Testis (tissue), 3 donors: ENCODE data around the gene PLGRKT. TPM values are rescaled to one million over a fixed set of nuclear protein-coding genes. Genes with fewer than 3 reads are reported as not detected.
"Not testable (repeated sequence)": the region's sequence is repeated elsewhere in the genome, so short reads cannot be mapped to it uniquely, and the experiment has no call there.

Experiments used
- DNase-seq: peaks from one replicate; pipeline ENCODE4 v3.0.0-alpha.2; 2019
- H3K27ac ChIP-seq, 2 donors: fragments of 200-600 bp; sonication (generic); one replicate each; pipeline ENCODE4 v1.5.1; 2019
- H3K27me3 ChIP-seq: fragments of 200-600 bp; sonication (generic); one replicate; pipeline ENCODE4 v1.5.1; 2019
- H3K36me3 ChIP-seq: fragments of 200-600 bp; sonication (generic); one replicate; pipeline ENCODE4 v1.5.1; 2017; ENCODE audit warnings: low read depth; ENCODE audit errors: missing control alignments
- H3K4me1 ChIP-seq: fragments of 200-600 bp; sonication (generic); one replicate; pipeline ENCODE4 v1.5.1; 2019
- H3K4me3 ChIP-seq, 2 donors: fragments of 200-600 bp; sonication (generic); one replicate each; pipeline ENCODE4 v1.5.1; 2017 to 2019
- H3K9me3 ChIP-seq: fragments of 200-600 bp; sonication (generic); one replicate; pipeline ENCODE4 v1.5.1; 2017
- POLR2A ChIP-seq: fragments of 450-650 bp; IDR thresholded peaks from one replicate; pipeline ENCODE4 v1.6.1; 2017; ENCODE audit warnings: antibody characterized with exemption, mild to moderate bottlenecking, moderate library complexity
- WGBS, 2 donors: methylation state at CpG; one replicate each; pipeline ENCODE4 v1.1.5; 2018; 5-methylcytosine and 5-hydroxymethylcytosine counted together
- intact Hi-C: fragments of 100-400 bp; cut with DNase I; formaldehyde crosslinking; loops from one replicate; pipeline ENCODE4 v1.15.1; 2023; ENCODE audit warnings: low total_unique reads
- polyA plus RNA-seq: library from polyadenylated mRNA; stranded (reverse); fragments of 350-450 nt; fragmentation: Illumina TruSeq; extraction: RNeasy Lipid Tissue Mini Kit (QIAGEN cat#74804); gene quantifications from one replicate; pipeline ENCODE4 v1.2.3, GENCODE V29; 2014; ENCODE audit warnings: low read depth, low replicate concordance; ENCODE audit not compliant: insufficient read depth
- total RNA-seq, 2 donors: library from RNA; depleted of rRNA; stranded (reverse); fragments of >200 nt; gene quantifications; one replicate each; pipeline ENCODE4 v1.2.3, GENCODE V29; 2016
- TF ChIP-seq, protein P1 (sequence below), 3 experiments: fragments of 450-650 bp in 2 of 3; fragments of 200-600 bp in 1 of 3; sonication (generic) in 1 of 3; IDR thresholded peaks; one replicate each; pipeline ENCODE4 v1.5.1; 2016 to 2019; ENCODE audit warnings: antibody characterized with exemption in 3 of 3, mild to moderate bottlenecking in 2 of 3, moderate library complexity in 1 of 3

PLGRKT gene
- total and polyA plus RNA-seq, 3 donors from 2014 or later = 7.5 to 13.4 (median 9.5) TPM

GRCh38 chr9:5326893-5327548 lies 110.7 kb downstream of the PLGRKT start:
- Histone ChIP-seq H3K27ac (no peak overlapping the region), H3K36me3 (no peaks in the 10 kb centered on the region), H3K9me3 (no peaks in the 10 kb centered on the region), H3K4me3 (no peak overlapping the region), H3K27me3 (no peaks in the 10 kb centered on the region), H3K4me1 (no peaks in the 10 kb centered on the region)
- DNase-seq = no peak
- WGBS, 2 donors = 59 to 65% methylated on average over 5 to 10 of the region's 10 CpGs
- intact Hi-C loops = no loop called here
- TF ChIP-seq, protein P1, sequence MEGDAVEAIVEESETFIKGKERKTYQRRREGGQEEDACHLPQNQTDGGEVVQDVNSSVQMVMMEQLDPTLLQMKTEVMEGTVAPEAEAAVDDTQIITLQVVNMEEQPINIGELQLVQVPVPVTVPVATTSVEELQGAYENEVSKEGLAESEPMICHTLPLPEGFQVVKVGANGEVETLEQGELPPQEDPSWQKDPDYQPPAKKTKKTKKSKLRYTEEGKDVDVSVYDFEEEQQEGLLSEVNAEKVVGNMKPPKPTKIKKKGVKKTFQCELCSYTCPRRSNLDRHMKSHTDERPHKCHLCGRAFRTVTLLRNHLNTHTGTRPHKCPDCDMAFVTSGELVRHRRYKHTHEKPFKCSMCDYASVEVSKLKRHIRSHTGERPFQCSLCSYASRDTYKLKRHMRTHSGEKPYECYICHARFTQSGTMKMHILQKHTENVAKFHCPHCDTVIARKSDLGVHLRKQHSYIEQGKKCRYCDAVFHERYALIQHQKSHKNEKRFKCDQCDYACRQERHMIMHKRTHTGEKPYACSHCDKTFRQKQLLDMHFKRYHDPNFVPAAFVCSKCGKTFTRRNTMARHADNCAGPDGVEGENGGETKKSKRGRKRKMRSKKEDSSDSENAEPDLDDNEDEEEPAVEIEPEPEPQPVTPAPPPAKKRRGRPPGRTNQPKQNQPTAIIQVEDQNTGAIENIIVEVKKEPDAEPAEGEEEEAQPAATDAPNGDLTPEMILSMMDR (IDR thresholded peaks at IDR 0.05) = no peak
- TF ChIP-seq POLR2A = no peak

DNA sequence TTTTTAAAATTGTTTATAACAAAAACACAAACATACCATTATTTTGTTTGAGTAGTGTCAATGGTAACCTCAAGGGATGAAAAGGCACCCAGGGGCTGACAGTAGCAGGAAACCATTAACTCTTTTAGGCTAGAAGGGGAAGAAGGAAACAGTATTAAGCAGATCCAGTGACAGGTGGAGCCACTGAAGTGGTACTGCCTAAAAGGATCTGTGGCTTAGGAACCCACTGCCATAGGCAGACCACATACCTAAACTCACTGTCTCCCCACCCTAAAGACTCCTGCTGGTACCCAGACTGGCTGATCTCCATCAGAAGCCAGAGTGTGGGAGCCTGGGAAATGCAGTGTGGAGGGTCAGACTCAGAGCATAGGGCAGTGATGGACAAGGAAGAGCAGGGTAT lies 111.5 kb downstream of the PLGRKT start:
- H3K9me3 ChIP-seq = no peaks in the 10 kb centered on the region
- intact Hi-C loops = no loop called here
- H3K27ac ChIP-seq = no peak overlapping the region
- no peak for DNase-seq
- H3K4me3 ChIP-seq = no peak overlapping the region
- H3K4me1 ChIP-seq = no peaks in the 10 kb centered on the region
- no peaks in the 10 kb centered on the region for H3K27me3 ChIP-seq
- H3K36me3 ChIP-seq = no peaks in the 10 kb centered on the region
- TF ChIP-seq, protein P1 (IDR thresholded peaks at IDR 0.05) = no peak
- TF ChIP-seq POLR2A = no peak

DNA sequence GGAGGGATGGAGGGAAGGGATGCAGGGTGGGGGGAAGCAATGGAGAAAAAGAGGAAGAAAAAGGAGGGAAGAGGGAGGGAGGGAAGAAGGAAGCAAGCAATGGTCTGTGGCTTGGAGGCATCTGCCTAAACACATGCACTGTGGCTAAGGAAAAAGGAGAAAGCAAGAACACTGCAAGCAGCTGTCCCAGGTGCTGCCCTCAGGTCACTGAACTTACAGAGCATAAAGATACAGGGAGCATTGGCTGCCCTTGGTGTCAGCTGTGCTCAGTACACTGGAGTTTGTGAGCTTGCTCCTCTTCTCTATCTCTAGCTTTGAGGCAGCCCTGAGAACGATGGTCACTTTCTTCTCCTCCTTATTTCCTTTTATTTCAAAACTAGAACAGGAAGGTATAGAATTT lies 116.1 kb downstream of the PLGRKT start:
- H3K9me3 ChIP-seq, intact Hi-C loops, H3K27ac ChIP-seq, H3K36me3 ChIP-seq, H3K4me3 ChIP-seq, DNase-seq, H3K27me3 ChIP-seq, H3K4me1 ChIP-seq: not testable (repeated sequence)
- 62 to 63% methylated on average over 1 of the region's 1 CpG for WGBS, 2 donors

DNA sequence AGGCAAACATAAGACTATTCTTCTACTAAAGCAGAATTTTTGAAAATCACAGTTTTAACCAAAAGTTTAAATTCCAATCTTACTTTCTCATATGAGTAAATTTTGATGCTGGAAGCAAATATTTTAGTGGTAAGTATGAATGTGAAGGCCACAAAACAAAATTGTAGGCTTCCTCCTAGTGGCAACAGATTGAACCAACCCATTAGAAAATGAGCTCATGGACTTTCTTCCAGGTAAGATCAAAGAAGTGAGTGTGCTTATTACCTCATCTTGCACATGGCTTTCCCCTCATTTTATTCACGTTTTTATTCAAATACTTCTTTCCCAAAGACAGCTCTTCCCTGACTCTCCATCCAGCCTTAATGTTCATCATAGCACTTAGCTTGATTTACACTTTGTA lies 116.7 kb downstream of the PLGRKT start:
- Histone ChIP-seq H3K27me3 (no peaks in the 10 kb centered on the region), H3K4me3 (no peak overlapping the region), H3K4me1 (no peaks in the 10 kb centered on the region), H3K9me3 (no peaks in the 10 kb centered on the region), H3K36me3 (no peaks in the 10 kb centered on the region), H3K27ac (no peak overlapping the region)
- TF ChIP-seq, protein P1 (IDR thresholded peaks at IDR 0.05) = no peak
- no peak for TF ChIP-seq POLR2A
- 35 to 46% methylated on average over 1 of the region's 1 CpG for WGBS, 2 donors
- intact Hi-C loops = no loop called here
- no peak for DNase-seq

- not testable (repeated sequence) for H3K4me1 ChIP-seq, H3K4me3 ChIP-seq
- whole genome bisulfite sequencing, 2 donors = 92 to 100% methylated on average over 1 of the region's 1 CpG
Measured at GRCh38 chr9:5316406-5316805, 121.3 kb downstream of the PLGRKT start.

More at GRCh38 chr9:5316406-5316805, 121.3 kb downstream of the PLGRKT start:
- H3K36me3 ChIP-seq, H3K27ac ChIP-seq, H3K9me3 ChIP-seq, DNase-seq, H3K27me3 ChIP-seq, intact Hi-C loops: not testable (repeated sequence)
